Measurements from ENCODE around the gene ZIC4. TPM values are rescaled to one million over a fixed set of nuclear protein-coding genes. Genes with fewer than 3 reads are reported as not detected.

The ZIC4 gene
- total and polyA plus RNA-seq, 2 of the 4 experiments (the other 2 are of a cell fraction) = not detected

- Histone ChIP-seq H3K9ac (ENCODE audit: low read depth, low read length) (no peak overlapping the region), H2AK9ac (replicated peaks; ENCODE audit: low read depth, low read length, poor library complexity) (no peak overlapping the region), H3K27ac (ENCODE audit: insufficient read depth, low read length) (no peak overlapping the region), H4K20me1 (ENCODE audit: insufficient read depth, low read length) (no peaks in the 10 kb centered on the region), H3K9me3 (ENCODE audit: control insufficient read depth, insufficient read depth, low read length) (peaks cover 7% of the 10 kb centered on the region), H3K14ac (replicated peaks; ENCODE audit: low read depth, low read length) (no peak overlapping the region), H3K4me3 (ENCODE audit: insufficient read depth, low read depth, low read length) (no peak overlapping the region), H3K23ac (ENCODE audit: low read depth, low read length) (no peak overlapping the region), H4K5ac (ENCODE audit: low read depth, low read length) (no peak overlapping the region), H3K4me1 (ENCODE audit: control insufficient read depth, insufficient read depth, low read length) (no peaks in the 10 kb centered on the region), H3K79me1 (ENCODE audit: low read depth in 1 of 2, low read length in 2 of 2) (no peaks in the 10 kb centered on the region), H4K91ac (ENCODE audit: insufficient read depth, low read depth, low read length) (no peak overlapping the region), H3K36me3 (ENCODE audit: control insufficient read depth, insufficient read depth, low read length) (no peaks in the 10 kb centered on the region), H3K27me3 (ENCODE audit: control insufficient read depth, insufficient read depth, low read length) (peaks cover 71% of the 10 kb centered on the region), H2BK5ac (ENCODE audit: low read depth, low read length, poor library complexity, severe bottlenecking) (no peak overlapping the region), H2AK5ac (ENCODE audit: low read depth, low read length) (no peak overlapping the region), H3K4ac (ENCODE audit: low read depth, low read length) (no peak overlapping the region), H4K8ac (ENCODE audit: low read depth in 2 of 2, low read length in 2 of 2) (no peak overlapping the region), H3K18ac (ENCODE audit: low read depth, low read length) (no peak overlapping the region), H3K56ac (ENCODE audit: extremely low read depth, insufficient read depth, low read length) (no peak overlapping the region), H2BK120ac (ENCODE audit: low read depth, low read length) (no peak overlapping the region), H2BK20ac (ENCODE audit: low read depth, low read length) (no peak overlapping the region), H3K9me1 (ENCODE audit: insufficient read depth, low read length) (no peaks in the 10 kb centered on the region), H3K4me2 (ENCODE audit: low read depth, low read length) (no peak overlapping the region), H2BK15ac (ENCODE audit: low read depth, low read length) (no peak overlapping the region), H2AFZ (replicated peaks; ENCODE audit: low read length, poor library complexity) (no peak overlapping the region)
- no CpG with 5 or more reads among the region's 2 CpGs for WGBS, 2 experiments (ENCODE audit: extremely low coverage in 2 of 2, insufficient read length in 1 of 2)
- no peak for TF ChIP-seq RCOR1 (IDR thresholded peaks at IDR 0.05; ENCODE audit: insufficient replicate concordance, low read length)
- no peak for TF ChIP-seq ELK1 (IDR thresholded peaks at IDR 0.05; ENCODE audit: borderline replicate concordance, low read depth, low read length)
- no peak for TF ChIP-seq MXI1 (IDR thresholded peaks at IDR 0.05; ENCODE audit: borderline replicate concordance, low read depth, low read length)
- TF ChIP-seq USF2 (IDR thresholded peaks at IDR 0.05; ENCODE audit: low read depth, low read length) = no peak
- no peak for TF ChIP-seq BHLHE40 (IDR thresholded peaks at IDR 0.05; ENCODE audit: low read depth, low read length)
- TF ChIP-seq RAD21 (IDR thresholded peaks at IDR 0.05; ENCODE audit: low read length) = no peak
- no peak for TF ChIP-seq CTCF (conservative IDR thresholded peaks at IDR 0.05; ENCODE audit: low read depth, low read length)
- no peak for TF ChIP-seq CHD1 (IDR thresholded peaks at IDR 0.05; ENCODE audit: low read depth, low read length)
- no peak for TF ChIP-seq MAZ (IDR thresholded peaks at IDR 0.05; ENCODE audit: borderline replicate concordance, low read depth, low read length)
- TF ChIP-seq POLR2A (IDR thresholded peaks at IDR 0.05; ENCODE audit: low read depth, low read length) = no peak
- TF ChIP-seq MAFK (IDR thresholded peaks at IDR 0.05; ENCODE audit: low read depth, low read length) = no peak
- TF ChIP-seq SMC3 (IDR thresholded peaks at IDR 0.05; ENCODE audit: low read depth, low read length) = no peak
- no peak for TF ChIP-seq FOS (IDR thresholded peaks at IDR 0.05; ENCODE audit: low read depth, low read length)
- no peak for TF ChIP-seq NFE2L2 (IDR thresholded peaks at IDR 0.05; ENCODE audit: low read depth, low read length)
- dilution Hi-C loops (cut with HindIII; ENCODE audit: low sequenced_read_pairs, unreplicated experiment) = no loop called here
- CTCF ChIA-PET = no interaction called here
- in situ Hi-C loops (cut with MboI; ENCODE audit: low sequenced_read_pairs) = no loop called here
- BruUV-seq (replicated peaks) = no TSS peak
- DNase-seq (no peak), ATAC-seq (ENCODE audit: low read depth) (no peak)
- POLR2A ChIA-PET (ENCODE audit: unreplicated experiment) = no interaction called here
- intact Hi-C loops (cut with micrococcal nuclease) = no loop called here
Observed at GRCh38 chr3:147368151-147368550, 38.2 kb downstream of the ZIC4 start.
